ENCODE data around the gene UBA3.
A peak's percentile ranks its signal among the peaks of the same experiment; 100 is the strongest.

Gene UBA3

DNA sequence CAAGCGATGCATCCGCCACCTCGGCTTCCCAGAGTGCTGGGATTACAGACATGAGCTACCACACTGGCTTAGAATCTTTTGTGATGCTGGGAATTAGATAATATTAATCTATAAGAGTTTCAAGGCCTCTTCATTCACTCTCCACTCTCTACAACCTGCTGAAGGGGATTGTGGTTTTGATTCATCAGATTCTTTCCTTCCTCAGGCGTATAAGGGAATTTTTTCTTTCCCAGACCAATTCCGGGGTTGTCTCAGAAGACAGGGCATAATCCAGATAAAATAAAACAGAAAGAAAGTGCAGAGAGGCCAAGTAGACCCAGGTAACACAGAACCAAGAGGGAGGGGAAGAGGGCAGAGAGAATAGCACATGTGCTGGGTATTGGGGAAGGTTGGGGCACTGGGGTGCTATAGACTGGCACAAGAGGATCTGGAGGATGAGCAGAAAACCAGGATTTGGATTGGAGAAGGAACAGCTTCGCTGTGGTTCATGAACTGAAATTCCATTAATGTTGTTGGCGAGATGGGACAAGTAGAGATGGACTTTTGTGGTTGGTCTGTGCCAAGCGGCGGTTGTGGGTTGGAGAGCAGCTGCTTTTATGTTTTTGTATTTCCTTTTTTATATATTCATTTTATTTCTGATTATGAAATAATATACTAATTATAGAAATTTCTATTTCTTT, 17.4 kb upstream of the UBA3 start:
- no peak for DNase-seq (ENCODE audit: low spot score)

GRCh38 chr3:69096299-69096698, 16.1 kb upstream of the UBA3 start:
- DNase-seq (ENCODE audit: low spot score), result no peak

DNA sequence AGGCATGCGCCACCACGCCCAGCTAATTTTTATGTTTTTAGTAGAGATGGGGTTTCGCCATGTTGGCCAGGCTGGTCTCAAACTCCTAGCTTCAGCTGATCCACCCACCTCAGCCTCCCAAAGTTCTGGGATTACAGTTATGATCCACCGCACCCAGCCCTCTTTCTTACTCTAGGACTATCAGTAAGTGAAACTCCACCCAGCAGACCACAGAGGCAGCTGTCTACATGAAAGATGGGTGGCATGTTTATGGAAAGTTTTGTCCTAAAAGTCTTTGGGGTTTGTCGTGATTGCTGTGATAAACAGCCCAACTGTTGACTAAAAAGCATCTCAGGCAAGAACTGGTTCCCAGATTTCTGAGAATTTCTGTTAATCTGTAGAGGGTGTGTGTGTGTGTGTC, 15.5 kb upstream of the UBA3 start:
- no peak for DNase-seq (ENCODE audit: low spot score)

GRCh38 chr3:69094467-69095205, 14.5 kb upstream of the UBA3 start:
- DNase-seq (ENCODE audit: low spot score), result no peak

DNA sequence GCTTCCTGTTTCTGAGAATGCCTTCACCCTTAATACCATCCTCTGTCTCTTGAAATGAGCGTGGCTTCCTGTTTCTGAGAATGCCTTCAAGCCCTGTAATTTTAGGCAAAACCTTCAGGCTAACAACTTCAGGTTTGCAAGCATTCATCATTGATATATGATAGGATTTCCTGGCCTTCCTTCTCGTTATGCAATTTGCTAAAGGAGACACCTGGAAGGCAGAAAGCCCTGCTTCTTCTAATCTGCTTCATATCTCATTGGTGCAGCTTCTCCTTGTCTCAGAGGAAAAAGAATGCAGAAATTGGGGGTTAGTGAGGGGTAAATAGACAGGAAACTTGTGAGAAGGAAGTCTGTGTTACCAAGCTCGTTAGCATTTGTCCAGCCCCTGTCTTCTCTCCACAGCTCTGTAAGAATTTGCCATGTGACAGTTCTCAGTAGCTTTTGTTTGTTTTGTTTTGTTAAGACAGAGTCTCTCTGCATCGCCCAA, 11.9 kb upstream of the UBA3 start:
- peak; percentile 31 for DNase-seq (ENCODE audit: low spot score)

DNA sequence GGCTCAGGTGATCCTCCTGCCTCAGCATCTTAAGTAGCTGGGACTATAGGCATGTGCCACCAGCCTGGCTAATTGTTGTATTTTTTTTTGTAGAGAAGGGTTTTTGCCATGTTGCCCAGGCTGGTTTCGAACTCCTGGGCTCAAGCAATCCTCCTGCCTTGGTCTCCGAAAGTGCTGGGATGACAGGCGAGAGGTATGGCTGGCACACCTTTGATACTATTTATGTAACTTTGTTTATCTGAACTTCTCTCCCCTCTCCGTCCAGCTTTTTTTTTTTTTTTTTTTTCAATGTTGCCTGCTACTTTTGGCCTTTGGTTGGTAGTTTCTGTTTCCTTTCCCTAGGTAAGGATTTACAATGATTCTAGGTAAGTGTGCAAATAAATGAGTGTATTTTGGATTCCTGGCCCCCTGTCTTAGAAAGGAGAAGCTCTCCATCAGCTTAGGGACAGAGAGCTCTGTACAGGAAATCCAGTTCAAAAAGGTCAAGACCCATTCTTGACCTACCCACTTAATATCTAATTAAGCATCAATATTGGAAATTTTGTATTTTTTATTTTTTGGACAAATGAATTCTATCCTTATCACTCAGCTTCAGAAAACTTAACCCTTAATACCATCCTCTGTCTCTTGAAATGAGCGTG, 11.3 kb upstream of the UBA3 start:
- DNase-seq (ENCODE audit: low spot score), result no peak

GRCh38 chr3:69090021-69090420, 9.9 kb upstream of the UBA3 start:
- DNase-seq (ENCODE audit: low spot score), result no peak

DNA sequence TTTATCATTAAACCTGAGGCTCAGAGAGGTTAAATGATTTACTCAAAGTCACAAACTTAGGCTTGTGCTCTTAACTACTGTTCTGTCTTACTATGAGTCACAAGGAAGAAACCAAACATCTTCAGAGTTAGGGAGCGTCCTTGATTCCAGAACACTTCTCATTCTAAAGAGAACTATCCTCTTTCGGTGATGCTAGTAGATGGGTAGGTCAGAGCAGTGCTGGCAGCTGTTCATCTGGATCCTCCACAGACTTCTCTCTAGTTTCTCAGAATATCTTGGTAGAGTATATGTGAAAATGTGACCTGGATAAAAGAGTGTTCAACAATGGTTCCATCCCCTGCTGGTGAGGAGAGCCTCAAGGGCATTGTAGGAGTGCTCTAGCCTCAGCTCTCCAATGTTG, 7.9 kb upstream of the UBA3 start:
- DNase-seq (ENCODE audit: low spot score), result no peak

- DNase-seq (ENCODE audit: low spot score), result no peak
Measured at GRCh38 chr3:69087030-69087791, 7.0 kb upstream of the UBA3 start.

GRCh38 chr3:69085833-69086722, 5.9 kb upstream of the UBA3 start:
- DNase-seq (ENCODE audit: low spot score), result no peak

- DNase-seq (ENCODE audit: low spot score), result no peak
Measured at GRCh38 chr3:69085168-69085832, 5.1 kb upstream of the UBA3 start.

- DNase-seq (ENCODE audit: low spot score), result peak; percentile 83
Measured at GRCh38 chr3:69084326-69085167, 4.4 kb upstream of the UBA3 start, which contains the start of gene ARL6IP5. TSS of gene ARL6IP5 (plus strand) at chr3:69084937. CDS start at chr3:69085048, 111 bp downstream.

DNA sequence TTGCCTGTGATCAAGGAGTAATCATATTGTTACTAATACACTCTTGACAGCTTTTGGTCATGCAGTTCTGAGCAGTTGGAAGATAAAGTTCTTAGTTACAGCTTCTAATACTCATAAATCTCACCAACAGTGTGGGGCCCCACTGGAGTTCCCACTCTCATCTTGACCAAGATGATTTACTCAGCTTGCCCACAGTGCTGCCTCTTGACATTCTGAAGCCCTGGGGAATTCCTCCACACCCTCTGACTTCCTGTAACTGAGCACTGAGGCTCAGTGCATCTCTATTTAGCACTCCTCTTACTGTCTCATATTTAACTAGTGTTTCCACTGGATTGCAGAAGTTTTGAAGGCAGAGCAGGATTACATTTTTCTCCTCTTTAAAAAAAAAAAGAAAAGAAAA, 2.6 kb upstream of the UBA3 start:
- DNase-seq (ENCODE audit: low spot score), result peak; percentile 48

DNA sequence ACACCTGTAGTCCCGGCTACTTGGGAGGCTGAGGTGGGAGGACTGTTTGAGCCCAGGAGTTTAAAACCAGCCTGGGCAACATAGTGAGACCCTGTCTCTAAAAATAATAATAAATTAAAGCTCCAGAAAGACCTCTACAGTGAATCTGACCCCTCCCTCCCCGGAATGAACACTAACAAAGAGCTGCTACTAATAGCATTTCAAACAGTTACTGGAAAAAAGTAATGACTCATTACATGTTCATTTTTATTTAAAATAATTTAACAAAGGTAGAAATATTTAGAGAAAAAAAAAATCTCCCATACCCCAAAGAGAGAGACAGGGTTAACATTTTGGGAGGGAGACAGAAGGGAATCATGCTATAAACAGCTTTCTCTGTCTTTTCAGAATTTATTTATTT, 2.2 kb upstream of the UBA3 start:
- no peak for DNase-seq (ENCODE audit: low spot score)

GRCh38 chr3:69081583-69082262, 1.6 kb upstream of the UBA3 start:
- DNase-seq (ENCODE audit: low spot score), result no peak

DNA sequence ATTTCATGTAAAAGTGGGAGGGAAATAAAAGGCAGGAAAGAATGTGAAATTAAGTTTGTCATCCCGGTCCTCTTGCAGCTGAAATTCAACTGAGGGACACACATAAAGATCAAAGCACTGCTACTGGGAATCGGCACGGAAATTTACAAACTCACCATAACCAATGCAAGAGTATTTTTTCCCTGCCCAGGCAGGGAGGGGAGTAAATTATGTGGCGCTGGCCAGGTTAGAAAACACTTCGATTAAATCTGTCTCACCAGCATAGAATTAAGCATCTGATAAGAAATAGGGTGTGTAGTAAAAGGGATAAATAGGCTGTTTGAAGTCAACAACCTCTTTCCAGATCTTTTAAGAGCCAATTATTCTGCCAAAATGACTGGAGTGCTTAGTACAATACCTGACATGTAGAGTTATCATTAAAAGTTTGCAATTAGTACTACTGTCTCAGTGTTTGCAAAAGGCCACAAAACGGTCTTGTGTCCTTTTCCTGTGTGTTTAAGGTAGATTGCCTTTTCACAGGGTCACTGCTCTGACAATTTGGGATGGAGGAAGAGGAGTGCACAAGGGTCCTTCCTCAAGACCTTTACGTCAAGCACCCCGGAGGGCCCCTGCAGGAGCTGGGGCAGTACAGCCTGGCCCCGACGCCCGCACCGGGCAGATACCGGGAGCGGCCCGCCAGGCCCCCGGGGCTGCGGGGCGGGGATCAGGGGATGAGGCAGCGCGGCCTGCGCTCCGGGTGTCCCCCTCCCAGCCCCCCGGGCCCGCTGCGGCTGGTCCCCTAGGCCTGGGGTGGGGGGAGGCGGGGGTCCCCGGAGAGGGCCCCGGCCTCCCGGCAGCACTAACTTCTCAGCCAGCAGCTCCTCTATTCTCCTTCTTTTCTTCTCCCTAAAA, 651 bp downstream of the UBA3 start:
- DNase-seq (ENCODE audit: low spot score), result no peak

DNA sequence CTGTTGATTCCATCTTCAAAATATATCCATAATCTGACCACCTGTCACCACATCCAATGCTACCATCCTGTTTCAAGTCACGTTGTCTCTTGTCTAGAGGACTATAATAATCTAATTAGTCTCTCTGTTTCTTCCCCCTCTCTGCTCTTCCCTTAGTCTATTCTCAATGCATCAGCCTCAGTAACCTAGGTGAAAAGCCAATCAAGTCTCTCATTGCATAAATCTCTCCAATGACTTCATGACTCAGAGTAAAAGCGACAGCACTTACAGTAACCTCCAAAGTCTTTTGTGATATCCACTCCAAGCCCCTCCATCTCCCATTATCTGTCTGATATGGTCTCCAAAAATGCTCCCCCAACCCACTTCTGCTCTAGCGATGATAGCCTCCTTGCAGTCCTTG, 7.2 kb downstream of the UBA3 start:
- DNase-seq (ENCODE audit: low spot score), result no peak

DNA sequence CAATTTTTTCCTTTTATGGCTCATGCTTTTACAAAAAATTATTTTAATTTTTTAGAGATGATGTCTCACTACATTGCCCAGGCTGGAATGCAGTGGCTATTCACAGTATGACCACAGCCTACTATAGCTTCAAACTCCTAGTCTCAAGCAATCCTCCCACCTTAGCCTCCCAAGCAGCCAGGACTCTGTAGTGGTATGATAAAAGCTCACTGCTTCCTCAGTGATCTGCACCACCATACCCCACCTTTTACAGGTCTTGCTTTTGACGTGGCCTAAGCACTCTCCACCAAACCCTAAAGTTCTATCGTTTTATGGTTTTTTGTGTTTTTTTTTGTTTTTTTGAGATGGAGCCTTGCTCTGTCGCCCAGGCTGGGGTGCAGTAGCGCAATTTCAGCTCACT, 14.0 kb downstream of the UBA3 start:
- no peak for DNase-seq (ENCODE audit: low spot score)

Data from germinal center (tissue), 1 donor.